GM19351 (cell line): ENCODE measurements around the gene RLIM.
A peak's percentile ranks its signal among the peaks of the same experiment; 100 is the strongest.
"Not testable (repeated sequence)": the region's sequence is repeated elsewhere in the genome, so short reads cannot be mapped to it uniquely, and the experiment has no call there.

Experiments
- ATAC-seq: cut with Tn5 transposase; IDR thresholded peaks from one replicate; pipeline ENCODE4 v1.9.1; 2021; ENCODE audit warnings: mild to moderate bottlenecking, moderate library complexity; ENCODE audit not compliant: unreplicated experiment

The RLIM gene

GRCh38 chrX:74614093-74614909 is at the start of gene RLIM:
TSS of gene RLIM (minus strand) at chrX:74614624. CDS start at chrX:74595977, 18,647 bp downstream.
- peak; percentile 90 for ATAC-seq

- ATAC-seq: no peak
Measured at GRCh38 chrX:74656079-74656745, 41.8 kb upstream of the RLIM start.

- ATAC-seq: not testable (repeated sequence)
Measured at GRCh38 chrX:74654953-74655352, 40.5 kb upstream of the RLIM start.

GRCh38 chrX:74636749-74637314 is 22.4 kb upstream of the RLIM start:
- ATAC-seq: no peak

- ATAC-seq: no peak
Measured at GRCh38 chrX:74613370-74614092, 893 bp downstream of the RLIM start.

GRCh38 chrX:74606799-74607198 is 7.6 kb downstream of the RLIM start:
- no peak for ATAC-seq

- ATAC-seq: no peak
Measured at GRCh38 chrX:74606342-74606741, 8.1 kb downstream of the RLIM start.

- ATAC-seq: no peak
Measured at GRCh38 chrX:74603040-74603439, 11.4 kb downstream of the RLIM start.

- no peak for ATAC-seq
Measured at GRCh38 chrX:74602142-74602541, 12.3 kb downstream of the RLIM start.

- no peak for ATAC-seq
Measured at GRCh38 chrX:74593593-74593992, 20.8 kb downstream of the RLIM start.

GRCh38 chrX:74585766-74586165 is 28.7 kb downstream of the RLIM start:
- no peak for ATAC-seq

- no peak for ATAC-seq
Measured at GRCh38 chrX:74579597-74580198, 34.7 kb downstream of the RLIM start.

- ATAC-seq: peak; percentile 58
Measured at GRCh38 chrX:74578137-74578536, 36.3 kb downstream of the RLIM start.

- no peak for ATAC-seq
Measured at GRCh38 chrX:74557378-74557777, 57.0 kb downstream of the RLIM start.

- ATAC-seq: no peak
Measured at GRCh38 chrX:74551934-74552333, 62.5 kb downstream of the RLIM start.

GRCh38 chrX:74550295-74550802 is 64.1 kb downstream of the RLIM start:
- peak; percentile 93 for ATAC-seq

- no peak for ATAC-seq
Measured at GRCh38 chrX:74546984-74547383, 67.4 kb downstream of the RLIM start.

- ATAC-seq: no peak
Measured at GRCh38 chrX:74545880-74546523, 68.4 kb downstream of the RLIM start.

GRCh38 chrX:74540635-74541249 is 73.7 kb downstream of the RLIM start:
- no peak for ATAC-seq
